ENCODE results near the gene ZNF319. TPM values are rescaled to one million over a fixed set of nuclear protein-coding genes. Genes with fewer than 3 reads are reported as not detected.
A peak's percentile ranks its signal among the peaks of the same experiment; 100 is the strongest.

Gene ZNF319
- total RNA-seq, 1 experiment from 2014 or later = 3.1 TPM

GRCh38 chr16:57999366-57999970 is 1.0 kb downstream of the ZNF319 start:
- peaks cover 1% of the 10 kb centered on the region for H3K36me3 ChIP-seq (replicated peaks; ENCODE audit: control insufficient read depth, insufficient read depth, low read length)
- no peaks in the 10 kb centered on the region for H3K27me3 ChIP-seq (ENCODE audit: control insufficient read depth, insufficient read depth, low read length)
- peak; percentile 72 for DNase-seq
- H3K4me3 ChIP-seq (ENCODE audit: insufficient read depth, low read depth, low read length) = peak overlapping the region; percentile 74

DNA sequence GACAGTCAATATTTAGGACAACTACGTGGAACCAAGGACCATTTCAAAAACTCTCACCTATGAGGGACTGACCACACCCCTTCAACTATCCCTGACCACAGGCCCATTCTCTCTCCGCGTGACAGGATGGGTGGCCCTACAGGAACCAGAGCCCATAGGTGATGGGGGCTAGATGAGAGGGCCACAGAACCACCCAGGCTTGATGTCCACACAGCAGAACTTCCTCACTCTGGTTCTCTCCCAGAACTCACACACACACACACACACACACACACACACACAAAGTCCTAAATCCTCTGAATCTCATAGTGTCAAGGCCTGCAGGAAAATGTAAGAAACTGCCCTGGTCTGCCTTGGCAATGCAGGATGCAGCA is 1.5 kb downstream of the ZNF319 start:
- Histone ChIP-seq H3K27me3 (ENCODE audit: control insufficient read depth, insufficient read depth, low read length) (no peaks in the 10 kb centered on the region), H3K36me3 (replicated peaks; ENCODE audit: control insufficient read depth, insufficient read depth, low read length) (peaks cover 1% of the 10 kb centered on the region), H3K4me3 (ENCODE audit: insufficient read depth, low read depth, low read length) (no peak overlapping the region)
- peak; percentile 33 for DNase-seq

DNA sequence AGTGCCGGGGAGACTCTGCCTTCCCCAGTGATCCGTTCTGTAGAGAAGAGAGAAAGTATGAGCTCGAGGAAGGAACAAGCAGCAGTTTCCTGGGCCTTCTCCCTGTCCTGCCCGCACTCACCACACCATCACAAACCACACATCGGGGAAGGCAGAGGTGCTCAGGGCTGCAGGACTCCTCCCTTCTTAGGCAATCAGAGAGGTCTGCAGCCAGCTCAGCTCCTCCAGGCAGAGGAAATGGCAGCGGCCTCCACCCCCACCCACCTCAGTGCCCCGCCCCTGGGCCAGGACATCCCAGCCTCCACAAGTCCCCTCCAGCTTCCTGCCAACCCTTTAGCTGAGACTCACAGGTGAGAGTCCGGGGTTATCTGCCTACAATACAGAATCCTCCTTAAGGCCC is 2.0 kb downstream of the ZNF319 start:
- peak; percentile 54 for DNase-seq
- H3K36me3 ChIP-seq (replicated peaks; ENCODE audit: control insufficient read depth, insufficient read depth, low read length) = peaks cover 1% of the 10 kb centered on the region
- H3K4me3 ChIP-seq (ENCODE audit: insufficient read depth, low read depth, low read length) = no peak overlapping the region
- H3K27me3 ChIP-seq (ENCODE audit: control insufficient read depth, insufficient read depth, low read length) = no peaks in the 10 kb centered on the region

DNA sequence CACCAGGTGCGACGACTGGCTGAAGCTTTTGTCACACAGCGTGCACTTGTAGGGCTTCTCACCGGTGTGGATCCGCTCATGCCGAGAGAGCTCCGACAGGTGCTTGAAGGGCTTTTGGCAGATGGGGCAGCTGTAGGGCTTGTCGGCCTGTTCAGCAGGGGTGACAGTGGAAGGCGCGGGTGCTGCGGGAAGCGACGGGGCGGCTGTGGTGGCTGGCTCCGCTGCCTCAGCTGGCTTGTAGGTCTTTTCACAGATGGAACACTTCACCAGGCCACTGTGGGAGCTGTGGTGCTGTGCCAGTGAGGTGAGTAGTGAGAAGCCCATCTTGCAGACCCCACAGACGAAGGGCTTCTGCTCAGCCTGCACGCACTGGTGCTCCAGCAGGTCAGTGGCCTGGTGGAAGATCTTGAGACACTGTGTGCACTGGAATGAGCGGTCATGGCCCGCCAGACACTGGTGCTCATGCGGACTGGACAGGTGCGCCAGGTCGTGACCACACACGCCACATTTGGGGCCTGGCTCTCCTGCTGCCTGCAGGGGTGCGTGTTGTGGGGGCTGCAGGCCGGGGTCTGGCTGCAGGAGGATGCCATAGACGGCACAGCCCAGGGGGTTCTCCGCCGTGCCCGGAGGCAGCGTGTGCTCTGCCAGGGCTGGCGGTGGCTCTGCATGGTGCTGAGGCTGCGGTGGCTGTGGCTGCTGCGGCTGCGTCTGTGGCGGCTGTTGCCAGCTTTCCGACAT is 2.8 kb downstream of the ZNF319 start:
- DNase-seq = no peak
- Histone ChIP-seq H3K4me3 (ENCODE audit: insufficient read depth, low read depth, low read length) (no peak overlapping the region), H3K27me3 (ENCODE audit: control insufficient read depth, insufficient read depth, low read length) (no peaks in the 10 kb centered on the region), H3K36me3 (replicated peaks; ENCODE audit: control insufficient read depth, insufficient read depth, low read length) (no peaks in the 10 kb centered on the region; the same call in none of the 2 replicates)

DNA sequence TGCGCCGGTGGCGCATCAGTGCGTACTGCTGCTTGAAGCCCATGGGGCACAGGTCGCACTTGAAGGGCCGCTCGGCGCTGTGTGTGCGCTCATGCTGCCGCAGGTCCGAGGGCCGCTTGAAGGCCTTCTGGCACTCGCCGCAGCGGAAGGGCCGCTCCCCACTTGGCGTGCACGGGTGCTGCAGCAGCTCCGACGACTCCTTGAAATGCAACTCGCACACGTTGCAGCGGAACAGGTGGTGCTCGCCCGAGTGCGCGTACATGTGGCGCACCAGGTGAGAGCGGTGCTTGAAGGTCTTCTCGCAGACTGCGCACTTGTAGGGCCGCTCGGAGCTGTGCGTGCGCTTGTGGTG is 3.3 kb downstream of the ZNF319 start:
- no peak overlapping the region for H3K4me3 ChIP-seq (ENCODE audit: insufficient read depth, low read depth, low read length)
- no peaks in the 10 kb centered on the region; the same call in none of the 2 replicates for H3K36me3 ChIP-seq (replicated peaks; ENCODE audit: control insufficient read depth, insufficient read depth, low read length)
- no peaks in the 10 kb centered on the region for H3K27me3 ChIP-seq (ENCODE audit: control insufficient read depth, insufficient read depth, low read length)
- DNase-seq = no peak

GRCh38 chr16:57996406-57997175 is 3.9 kb downstream of the ZNF319 start:
- Histone ChIP-seq H3K4me3 (ENCODE audit: insufficient read depth, low read depth, low read length) (no peak overlapping the region), H3K27me3 (ENCODE audit: control insufficient read depth, insufficient read depth, low read length) (no peaks in the 10 kb centered on the region), H3K36me3 (replicated peaks; ENCODE audit: control insufficient read depth, insufficient read depth, low read length) (no peaks in the 10 kb centered on the region; the same call in none of the 2 replicates)
- no peak for DNase-seq

DNA sequence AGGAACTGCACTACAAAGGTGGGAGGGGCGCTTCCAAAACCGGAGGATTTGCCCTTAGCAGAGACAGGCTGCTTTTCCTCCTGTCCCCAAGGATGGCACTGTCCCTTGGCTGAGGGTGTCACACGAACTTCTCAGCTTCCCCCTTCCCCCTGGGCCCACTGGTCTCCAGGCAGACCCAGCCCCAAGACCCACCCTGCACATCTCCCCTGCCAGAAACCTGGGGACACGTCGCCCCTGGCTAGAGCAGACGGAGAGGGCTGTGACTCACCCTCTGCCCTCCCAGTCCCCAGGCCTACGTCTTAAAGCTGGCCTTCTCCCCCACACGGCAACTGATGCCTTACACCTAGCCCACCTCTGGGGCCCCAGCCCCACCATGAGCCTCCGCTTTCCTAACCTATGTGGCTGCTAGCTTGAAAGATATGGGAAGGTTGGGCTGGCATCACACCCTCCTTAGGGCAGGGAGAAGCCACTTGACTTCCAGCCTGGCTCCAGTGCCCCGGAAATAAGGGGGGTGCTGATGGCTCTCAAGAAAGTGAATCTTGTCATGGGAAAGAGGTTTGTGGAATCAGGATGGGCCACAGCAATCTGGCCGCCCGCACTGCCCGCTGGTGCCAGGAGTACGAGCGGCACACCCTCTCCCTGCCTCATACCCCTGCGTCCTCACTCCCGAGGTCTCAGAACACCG is 4.6 kb downstream of the ZNF319 start:
- Histone ChIP-seq H3K36me3 (replicated peaks; ENCODE audit: control insufficient read depth, insufficient read depth, low read length) (no peaks in the 10 kb centered on the region; the same call in none of the 2 replicates), H3K27me3 (ENCODE audit: control insufficient read depth, insufficient read depth, low read length) (no peaks in the 10 kb centered on the region), H3K4me3 (ENCODE audit: insufficient read depth, low read depth, low read length) (no peak overlapping the region)
- DNase-seq = no peak

DNA sequence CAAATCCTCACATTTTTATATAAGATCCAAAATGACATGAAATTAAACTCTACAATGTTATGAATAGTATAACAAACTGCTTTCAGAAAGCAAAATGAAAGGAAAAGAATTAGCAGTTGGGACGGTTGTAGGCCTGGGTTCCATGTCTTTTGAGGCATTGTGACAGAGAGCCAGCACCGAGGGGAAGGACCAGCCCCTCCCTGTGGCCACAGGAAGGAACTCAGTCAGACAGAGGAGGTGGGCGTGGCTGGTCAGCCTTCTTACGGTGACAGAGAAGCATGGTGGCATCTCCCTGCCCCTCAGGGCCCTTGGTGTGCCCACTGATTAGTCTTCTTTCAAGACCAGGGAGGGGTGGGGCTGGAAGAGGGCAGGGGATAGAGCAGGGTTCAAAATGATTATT is 5.7 kb downstream of the ZNF319 start:
- DNase-seq = peak; percentile 80
- no peaks in the 10 kb centered on the region; the same call in none of the 2 replicates for H3K36me3 ChIP-seq (replicated peaks; ENCODE audit: control insufficient read depth, insufficient read depth, low read length)
- H3K27me3 ChIP-seq (ENCODE audit: control insufficient read depth, insufficient read depth, low read length) = no peaks in the 10 kb centered on the region
- H3K4me3 ChIP-seq (ENCODE audit: insufficient read depth, low read depth, low read length) = no peak overlapping the region

- H3K4me3 ChIP-seq (ENCODE audit: insufficient read depth, low read depth, low read length) = no peak overlapping the region
- DNase-seq = no peak
- no peaks in the 10 kb centered on the region; the same call in none of the 2 replicates for H3K36me3 ChIP-seq (replicated peaks; ENCODE audit: control insufficient read depth, insufficient read depth, low read length)
- H3K27me3 ChIP-seq (ENCODE audit: control insufficient read depth, insufficient read depth, low read length) = no peaks in the 10 kb centered on the region
Measured at GRCh38 chr16:57994361-57994760, 6.1 kb downstream of the ZNF319 start.

DNA sequence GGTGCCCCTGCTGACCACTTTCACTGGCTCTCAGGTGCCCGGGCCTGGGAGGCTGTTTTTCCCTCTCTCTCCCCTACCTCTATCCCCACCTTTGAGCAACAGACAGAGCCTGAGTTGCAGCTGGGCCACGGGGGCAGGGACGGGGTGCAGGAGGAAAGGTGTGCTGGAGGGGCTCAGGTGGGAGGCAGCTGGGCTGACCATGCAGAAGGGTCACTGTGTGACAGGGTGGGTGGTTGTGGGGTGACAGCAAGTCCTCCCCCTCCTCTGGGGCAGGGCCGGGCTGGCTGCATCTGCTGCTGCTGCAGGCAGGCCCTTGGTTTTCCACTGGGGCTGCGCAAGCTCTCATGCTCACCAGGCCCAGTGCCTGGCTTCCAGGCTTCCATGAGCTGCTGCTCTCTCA is 6.6 kb downstream of the ZNF319 start:
- Histone ChIP-seq H3K4me3 (ENCODE audit: insufficient read depth, low read depth, low read length) (no peak overlapping the region), H3K36me3 (replicated peaks; ENCODE audit: control insufficient read depth, insufficient read depth, low read length) (no peaks in the 10 kb centered on the region; the same call in none of the 2 replicates), H3K27me3 (ENCODE audit: control insufficient read depth, insufficient read depth, low read length) (no peaks in the 10 kb centered on the region)
- peak; percentile 19 for DNase-seq

DNA sequence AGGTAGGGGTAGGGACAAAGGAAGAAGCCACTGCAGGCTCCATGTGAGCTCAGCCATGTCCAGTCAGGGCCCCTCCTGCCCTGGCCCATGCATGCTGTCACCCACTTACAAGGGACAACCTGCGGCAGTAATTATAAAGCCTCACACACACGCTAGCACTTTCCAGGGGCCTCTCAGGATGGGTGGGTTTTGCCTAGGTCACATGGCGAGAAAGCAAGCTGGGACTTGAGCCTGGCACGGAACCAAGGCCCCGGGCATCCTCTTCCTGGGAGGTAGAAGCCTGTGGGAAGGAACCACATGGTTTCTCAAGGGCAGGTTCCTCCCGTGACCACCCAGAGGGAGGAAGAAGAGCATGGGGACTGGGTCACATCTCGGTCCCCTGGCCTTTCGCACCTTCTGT is 7.0 kb downstream of the ZNF319 start:
- peak; percentile 19 for DNase-seq
- Histone ChIP-seq H3K36me3 (replicated peaks; ENCODE audit: control insufficient read depth, insufficient read depth, low read length) (no peaks in the 10 kb centered on the region; the same call in none of the 2 replicates), H3K27me3 (ENCODE audit: control insufficient read depth, insufficient read depth, low read length) (no peaks in the 10 kb centered on the region), H3K4me3 (ENCODE audit: insufficient read depth, low read depth, low read length) (no peak overlapping the region)

GRCh38 chr16:57992084-57992483 is 8.4 kb downstream of the ZNF319 start:
- H3K36me3 ChIP-seq (replicated peaks; ENCODE audit: control insufficient read depth, insufficient read depth, low read length) = no peaks in the 10 kb centered on the region; the same call in none of the 2 replicates
- no peak overlapping the region for H3K4me3 ChIP-seq (ENCODE audit: insufficient read depth, low read depth, low read length)
- H3K27me3 ChIP-seq (ENCODE audit: control insufficient read depth, insufficient read depth, low read length) = no peaks in the 10 kb centered on the region; the same call in 1 of the 2 replicates
- no peak for DNase-seq

DNA sequence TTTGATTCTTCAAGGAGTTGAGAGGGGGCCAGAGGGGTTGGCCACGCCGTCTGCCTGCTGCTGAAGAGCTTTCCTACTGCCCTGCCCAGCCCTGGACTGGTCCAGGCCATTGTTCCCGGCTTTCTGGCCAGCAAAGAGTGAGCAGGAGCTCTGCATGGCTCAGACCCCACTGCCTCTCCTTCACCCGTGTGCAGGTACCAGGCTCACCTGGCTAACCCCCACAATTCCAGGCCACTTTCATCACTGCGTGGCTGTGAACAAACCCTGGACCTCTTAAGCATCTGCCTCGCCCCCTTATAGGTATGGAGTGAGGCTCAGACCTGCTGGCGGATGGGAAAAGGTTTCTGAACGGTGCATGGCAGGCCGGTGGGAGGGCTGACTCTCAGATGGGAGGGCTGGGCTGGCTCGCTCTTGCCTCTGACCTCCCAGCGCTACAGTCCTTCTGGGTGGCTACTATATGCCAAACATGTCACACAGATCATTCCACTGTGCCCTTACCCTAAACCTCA is 8.9 kb downstream of the ZNF319 start:
- peaks cover 3% of the 10 kb centered on the region; the same call in 1 of the 2 replicates for H3K27me3 ChIP-seq (ENCODE audit: control insufficient read depth, insufficient read depth, low read length)
- peak; percentile 13 for DNase-seq

DNA sequence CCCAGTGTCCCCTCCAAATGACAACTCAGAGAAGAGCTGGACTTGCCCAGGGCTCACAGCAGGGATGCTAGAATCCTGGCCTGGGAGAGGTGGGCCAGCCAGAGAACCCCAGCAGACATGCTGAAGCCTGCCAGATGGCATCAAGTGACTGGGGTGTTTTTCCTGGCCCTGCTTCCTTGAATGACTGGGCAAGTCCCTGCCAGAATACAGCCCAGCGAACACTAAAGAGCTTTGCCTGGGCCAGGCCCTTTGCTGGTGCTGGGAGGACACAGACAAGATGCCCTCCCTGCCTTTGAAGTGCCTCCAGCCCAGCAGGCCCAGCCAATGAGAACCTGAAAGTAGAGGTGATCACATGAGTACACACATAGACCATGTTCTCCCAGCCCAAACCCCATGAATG is 11.5 kb downstream of the ZNF319 start:
- Histone ChIP-seq H3K36me3 (replicated peaks; ENCODE audit: control insufficient read depth, insufficient read depth, low read length) (no peaks in the 10 kb centered on the region), H3K4me3 (ENCODE audit: insufficient read depth, low read depth, low read length) (no peak overlapping the region), H3K27me3 (ENCODE audit: control insufficient read depth, insufficient read depth, low read length) (peaks cover 26% of the 10 kb centered on the region)
- peak; percentile 38 for DNase-seq

More for the DNA sequence above, 8.9 kb downstream of the ZNF319 start:
- Histone ChIP-seq H3K4me3 (ENCODE audit: insufficient read depth, low read depth, low read length) (no peak overlapping the region), H3K36me3 (replicated peaks; ENCODE audit: control insufficient read depth, insufficient read depth, low read length) (no peaks in the 10 kb centered on the region; the same call in none of the 2 replicates)
